Activated CD8-positive, alpha-beta memory T cell treated with anti-CD3 and anti-CD28 coated beads for 24 hours (primary cell): ENCODE measurements around the gene MORC2.

Experiments used
- DNase-seq: peaks from one replicate; pipeline ENCODE4 v3.0.0-alpha.2; 2020

Gene MORC2

GRCh38 chr22:30948930-30949342 is 19.6 kb downstream of the MORC2 start:
- no peak for DNase-seq

DNA sequence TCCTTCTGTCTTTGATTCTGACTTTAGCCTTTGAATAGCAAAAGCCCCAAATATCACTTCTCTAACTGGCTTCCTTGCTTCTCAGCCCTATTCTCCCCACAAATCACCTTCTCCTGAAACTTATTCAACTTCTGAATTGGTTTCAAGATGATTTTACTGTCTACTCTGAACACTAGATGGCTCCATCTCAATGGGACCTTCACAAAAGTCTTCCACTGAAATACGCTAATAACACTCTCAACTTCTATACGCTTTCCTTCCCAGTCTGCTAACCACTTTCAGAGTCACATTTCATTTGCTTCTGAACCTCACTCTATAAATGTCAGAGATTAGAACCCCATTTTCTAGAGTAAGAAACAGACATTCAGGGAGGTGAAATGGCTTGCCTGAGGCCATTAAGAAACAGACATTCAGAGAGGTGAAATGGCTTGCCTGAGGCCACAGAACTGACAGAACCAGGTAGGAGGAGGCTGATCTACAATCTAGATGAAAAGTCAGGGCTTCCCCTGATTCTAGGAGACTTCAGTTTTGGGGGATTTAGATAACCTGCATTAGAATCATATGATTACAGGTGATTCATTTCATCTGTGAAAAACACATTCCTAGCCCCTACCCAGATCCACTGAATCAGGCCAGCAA is 20.6 kb downstream of the MORC2 start:
- no peak for DNase-seq

- no peak for DNase-seq
These were observed 21.3 kb downstream of the MORC2 start for GRCh38 chr22:30947173-30947815.

- no peak for DNase-seq
These were observed 22.2 kb downstream of the MORC2 start for GRCh38 chr22:30946354-30946753.

DNA sequence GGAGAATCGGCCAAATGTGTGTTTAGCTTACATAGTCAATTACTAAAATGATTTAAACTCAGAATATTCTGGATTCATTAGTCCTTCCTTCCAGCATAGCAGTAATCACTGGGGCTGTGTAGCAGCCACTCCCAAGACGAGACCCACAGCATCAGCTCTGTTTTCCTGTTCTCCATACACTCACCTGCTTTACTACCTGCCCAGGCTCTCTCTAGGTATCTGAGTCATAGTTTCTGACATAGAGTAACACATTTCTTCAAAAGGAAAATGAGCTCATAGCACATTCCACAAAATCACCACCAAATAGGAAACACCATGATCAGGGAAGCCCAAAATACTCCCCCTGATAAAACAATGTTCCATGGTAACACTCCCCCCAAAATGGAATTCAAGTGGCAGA is 22.9 kb downstream of the MORC2 start:
- no peak for DNase-seq

DNA sequence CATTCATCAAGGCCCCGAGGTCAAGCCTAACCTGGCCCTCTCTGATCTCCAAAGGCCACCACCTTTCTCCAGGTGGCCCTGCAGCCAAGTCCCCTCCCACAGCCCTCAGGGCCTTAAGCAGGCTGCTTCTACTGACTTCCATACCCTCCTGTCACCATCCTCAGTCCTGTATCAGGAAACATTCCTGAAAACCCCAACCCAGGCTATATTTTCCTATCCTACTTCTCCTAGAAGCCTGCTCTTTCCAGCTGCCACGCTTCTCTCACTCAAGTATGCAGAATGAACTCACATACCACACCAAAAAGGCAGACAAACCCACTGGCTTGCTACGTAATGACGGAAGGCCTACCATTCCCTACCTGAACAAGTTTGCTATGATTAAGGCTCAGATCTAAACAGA is 23.6 kb downstream of the MORC2 start:
- no peak for DNase-seq

GRCh38 chr22:30943368-30943767 is 25.2 kb downstream of the MORC2 start:
- DNase-seq, result no peak

- no peak for DNase-seq
These were observed 27.2 kb downstream of the MORC2 start for GRCh38 chr22:30941363-30941740.

- DNase-seq, result peak; percentile 73
These were observed 27.8 kb downstream of the MORC2 start for GRCh38 chr22:30940685-30941362.

DNA sequence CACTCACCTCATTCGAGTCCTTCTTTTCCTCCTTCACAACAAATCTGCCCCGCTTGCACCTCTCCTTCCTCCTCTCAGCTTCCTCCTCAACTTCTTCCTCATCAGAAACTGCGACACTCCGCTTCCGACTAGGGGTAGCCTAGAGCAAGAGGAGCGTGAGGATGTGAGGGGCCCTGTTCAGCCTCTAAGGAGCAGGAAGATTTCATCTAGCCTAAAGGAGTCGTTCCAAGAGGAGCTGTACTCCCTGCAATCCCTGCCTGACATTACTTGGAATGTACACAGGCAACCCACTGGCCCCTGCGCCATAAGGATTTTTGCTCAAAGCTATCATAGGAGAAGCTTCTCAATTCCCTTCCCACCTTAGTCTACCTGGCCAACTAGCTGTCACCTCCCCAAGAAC is 34.5 kb downstream of the MORC2 start:
- DNase-seq, result no peak

- DNase-seq, result no peak
These were observed 35.1 kb downstream of the MORC2 start for GRCh38 chr22:30933457-30933856.

- DNase-seq, result no peak
These were observed 35.9 kb downstream of the MORC2 start for GRCh38 chr22:30932661-30933060.

- peak; percentile 44 for DNase-seq
These were observed 36.9 kb downstream of the MORC2 start for GRCh38 chr22:30931541-30932300.

GRCh38 chr22:30930228-30930627 is 38.3 kb downstream of the MORC2 start:
- no peak for DNase-seq

- DNase-seq, result no peak
These were observed 40.2 kb downstream of the MORC2 start for GRCh38 chr22:30928401-30928800.

- DNase-seq, result no peak
These were observed 40.8 kb downstream of the MORC2 start for GRCh38 chr22:30927806-30928205.

GRCh38 chr22:30926706-30927105 is 41.9 kb downstream of the MORC2 start:
- no peak for DNase-seq

GRCh38 chr22:30925667-30926066 is 42.9 kb downstream of the MORC2 start:
- no peak for DNase-seq

DNA sequence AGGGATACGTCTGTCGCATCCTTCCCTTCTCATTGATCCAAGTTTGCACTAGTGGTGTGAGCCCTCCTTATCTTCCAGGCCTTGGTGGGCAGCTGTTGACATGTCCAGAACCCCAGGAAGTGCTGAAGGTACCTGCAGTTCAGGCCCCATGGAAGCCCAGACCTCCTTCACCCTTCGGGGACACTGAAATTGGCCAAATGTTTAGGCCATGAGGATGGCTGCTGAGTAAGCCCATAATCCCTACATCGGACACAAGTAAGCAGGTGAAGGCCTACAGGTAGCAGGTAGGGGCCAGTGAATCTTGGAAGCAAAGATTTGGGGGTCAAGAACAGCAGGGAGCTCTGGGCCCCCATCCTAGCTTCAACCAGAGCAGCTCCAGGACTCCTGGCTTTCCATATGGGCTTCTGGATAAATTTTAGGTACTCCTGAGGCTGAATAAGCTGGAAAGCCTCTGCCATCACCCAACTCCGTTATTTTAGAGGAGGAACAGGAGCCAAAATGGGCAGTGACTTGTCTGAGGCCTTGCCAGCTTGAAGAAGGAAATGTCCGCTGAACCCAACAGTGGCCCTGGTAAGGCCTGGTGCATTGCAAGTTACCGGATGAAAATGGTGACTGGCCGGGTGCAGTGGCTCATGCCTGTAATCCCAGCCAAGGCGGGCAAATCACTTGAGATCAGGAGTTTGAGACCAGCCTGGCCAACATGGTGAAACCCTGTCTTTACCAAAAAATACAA is 45.2 kb downstream of the MORC2 start:
- peak; percentile 51 for DNase-seq

DNA sequence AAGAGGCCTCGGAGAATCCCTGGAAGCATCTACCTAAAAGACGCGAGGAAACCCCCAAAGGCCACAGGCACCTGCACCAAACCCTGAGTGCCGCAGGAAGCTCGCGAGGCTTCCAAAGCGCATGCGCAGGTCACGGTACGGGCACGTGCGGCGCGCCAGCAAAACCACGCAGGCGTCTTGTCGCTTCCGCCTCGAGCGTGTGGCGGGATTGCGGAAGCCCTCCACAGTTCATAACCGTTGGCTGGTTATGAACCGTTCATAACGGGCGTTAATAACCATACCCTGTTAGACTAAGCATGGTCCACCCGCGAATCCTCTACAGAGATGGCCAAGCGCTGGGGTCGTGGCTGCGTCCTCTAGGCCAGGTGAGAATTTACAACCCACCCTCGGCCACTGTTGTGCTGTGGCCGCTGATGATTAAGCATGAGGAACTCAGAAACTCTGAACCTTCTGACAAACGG is 46.4 kb downstream of the MORC2 start:
- peak; percentile 89 for DNase-seq

DNA sequence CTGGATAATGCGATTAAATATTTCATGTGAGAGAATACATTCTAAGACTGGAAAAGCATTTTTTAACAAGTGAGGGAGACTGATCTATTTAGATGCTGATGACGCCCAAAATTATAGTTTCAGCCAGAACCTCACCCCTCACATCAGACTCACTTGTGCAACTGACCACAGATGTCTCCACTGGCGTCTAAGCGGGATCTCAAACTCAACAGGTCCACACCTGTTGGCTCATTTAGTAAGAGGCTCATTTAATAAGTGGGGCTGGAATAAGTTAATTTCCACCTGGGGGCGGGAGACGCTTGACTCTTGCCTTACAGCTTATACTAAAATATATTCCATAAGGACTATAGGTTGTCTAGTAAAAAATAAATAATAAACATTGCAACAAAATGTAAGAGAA is 47.5 kb downstream of the MORC2 start:
- peak; percentile 47 for DNase-seq

GRCh38 chr22:30920407-30920806 is 48.2 kb downstream of the MORC2 start:
- DNase-seq, result peak; percentile 93

DNA sequence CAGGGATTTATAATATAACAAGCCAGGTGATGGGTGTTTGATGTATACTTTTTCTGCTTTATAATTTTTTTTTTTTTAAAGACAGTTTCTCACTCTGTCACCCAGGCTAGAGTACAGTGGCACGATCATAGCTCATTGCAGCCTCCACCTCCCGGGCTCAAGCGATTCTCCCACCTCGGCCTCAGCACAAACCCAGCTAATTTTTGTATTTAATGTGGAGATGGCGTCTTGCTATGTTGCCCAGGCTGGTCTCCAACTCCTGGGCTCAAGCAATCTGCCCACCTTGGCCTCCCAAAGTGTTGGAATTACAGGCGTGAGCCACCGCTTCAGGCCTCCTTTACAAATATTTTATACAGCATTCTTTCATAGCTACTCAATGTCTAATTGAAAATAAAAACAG is 48.6 kb downstream of the MORC2 start:
- DNase-seq, result no peak
